ENCODE measurements around the gene FKBP11.

FKBP11 gene
- 28.8 to 41.1 (median 34.1) reads per million in 4 donors for total RNA-seq

- peak; percentile 46 to 68 (median 64) for DNase-seq
Measured at GRCh38 chr12:48925304-48926011, at the start of gene FKBP11. FKBP11 (minus strand) TSS chr12:48925492; CDS start chr12:48925428, 64 bp downstream.

GRCh38 chr12:48973941-48974673 is 48.8 kb upstream of the FKBP11 start:
- no peak for DNase-seq

GRCh38 chr12:48973531-48973930 is 48.2 kb upstream of the FKBP11 start:
- no peak for DNase-seq

- DNase-seq = no peak
Measured at GRCh38 chr12:48972952-48973483, 47.7 kb upstream of the FKBP11 start.

- DNase-seq = no peak
Measured at GRCh38 chr12:48972213-48972951, 47.1 kb upstream of the FKBP11 start.

GRCh38 chr12:48970702-48971334 is 45.5 kb upstream of the FKBP11 start:
- no peak for DNase-seq

GRCh38 chr12:48969833-48970701 is 44.8 kb upstream of the FKBP11 start:
- peak in 3 of 5 donors; percentile 22 to 45 (median 30) for DNase-seq

GRCh38 chr12:48969160-48969771 is 44.0 kb upstream of the FKBP11 start:
- DNase-seq = no peak

GRCh38 chr12:48968467-48968866 is 43.2 kb upstream of the FKBP11 start:
- DNase-seq = no peak

GRCh38 chr12:48967991-48968390 is 42.7 kb upstream of the FKBP11 start:
- no peak for DNase-seq

GRCh38 chr12:48966177-48966895 is 41.0 kb upstream of the FKBP11 start:
- DNase-seq = no peak

- DNase-seq = no peak
Measured at GRCh38 chr12:48965298-48965838, 40.1 kb upstream of the FKBP11 start.

GRCh38 chr12:48961801-48962200 is 36.5 kb upstream of the FKBP11 start:
- DNase-seq = no peak

GRCh38 chr12:48961331-48961730 is 36.0 kb upstream of the FKBP11 start:
- DNase-seq = no peak

- no peak for DNase-seq
Measured at GRCh38 chr12:48960834-48961233, 35.5 kb upstream of the FKBP11 start.

- no peak for DNase-seq
Measured at GRCh38 chr12:48958049-48958388, 32.7 kb upstream of the FKBP11 start.

GRCh38 chr12:48957141-48958048 is 32.1 kb upstream of the FKBP11 start, which contains the start of gene ARF3:
ARF3 (minus strand) TSS chr12:48957487; CDS start chr12:48941095, 16,392 bp downstream.
- peak; percentile 87 to 94 (median 92) for DNase-seq

GRCh38 chr12:48956279-48957140 is 31.2 kb upstream of the FKBP11 start:
- no peak for DNase-seq
